OCI-LY7 (cell line): ENCODE results near the gene HSPB2. TPM values are rescaled to one million over a fixed set of nuclear protein-coding genes. Genes with fewer than 3 reads are reported as not detected.

Experiments
- BruUV-seq: library from RNA; stranded (reverse); fragments of 400-500 nt; replicated peaks from 2 replicates; lab custom pipeline; 2021; lab: Mats Ljungman, UMichigan
- CTCF ChIA-PET: fragments of 300-600 bp; sonication (Branson Sonifier 250); formaldehyde crosslinking; loops from one replicate; lab custom pipeline; 2022; ENCODE audit warnings: antibody characterized with exemption; ENCODE audit not compliant: unreplicated experiment; lab: Charles Lee
- POLR2A ChIA-PET: fragments of 300-600 bp; sonication (Branson Sonifier 250); formaldehyde crosslinking; loops from one replicate; lab custom pipeline; 2022; ENCODE audit warnings: antibody characterized with exemption; lab: Charles Lee
- DNase-seq: peaks from one replicate; pipeline ENCODE4 v3.0.0-alpha.2; 2015; ENCODE audit warnings: low spot score
- H2AFZ ChIP-seq: fragments of 200-600 bp; sonication (generic), shearing (Covaris generic); 2 replicates; pipeline ENCODE4 v1.6.1; 2014; ENCODE audit warnings: mild to moderate bottlenecking, antibody characterized with exemption, low read length, moderate library complexity
- H3K27ac ChIP-seq: fragments of 200-600 bp; sonication (generic); 2 replicates; pipeline ENCODE4 v1.5.1; 2014; ENCODE audit warnings: mixed run types, low read depth, mild to moderate bottlenecking, moderate library complexity, low read length, inconsistent platforms; ENCODE audit not compliant: poor library complexity, severe bottlenecking
- H3K36me3 ChIP-seq: fragments of 200-600 bp; sonication (generic); 2 replicates; pipeline ENCODE4 v1.6.1; 2014; ENCODE audit warnings: mild to moderate bottlenecking, antibody characterized with exemption, low read length, moderate library complexity, mixed read lengths; ENCODE audit not compliant: insufficient read depth
- H3K4me1 ChIP-seq: fragments of 200-600 bp; sonication (generic); 2 replicates; pipeline ENCODE4 v1.5.1; 2014; ENCODE audit warnings: mild to moderate bottlenecking, low read length; ENCODE audit not compliant: insufficient read depth, poor library complexity, severe bottlenecking
- H3K4me2 ChIP-seq: fragments of 200-600 bp; sonication (generic); 2 replicates; pipeline ENCODE4 v1.6.1; 2014; ENCODE audit warnings: mild to moderate bottlenecking, low read length
- H3K4me3 ChIP-seq: fragments of 200-600 bp; sonication (generic); 2 replicates; pipeline ENCODE4 v1.5.1; 2014; ENCODE audit warnings: mild to moderate bottlenecking, low read depth, low read length; ENCODE audit not compliant: poor library complexity, severe bottlenecking
- H3K79me2 ChIP-seq: fragments of 200-600 bp; sonication (generic); 2 replicates; pipeline ENCODE4 v1.6.1; 2016; ENCODE audit warnings: low read depth, mild to moderate bottlenecking, low read length, moderate library complexity, mixed read lengths; ENCODE audit not compliant: insufficient read depth
- H3K9me2 ChIP-seq: fragments of 200-600 bp; sonication (generic); 2 replicates; pipeline ENCODE4 v1.6.1; 2016; ENCODE audit warnings: mild to moderate bottlenecking, low read length, mixed read lengths; ENCODE audit not compliant: insufficient read depth
- H3K9me3 ChIP-seq: fragments of 200-600 bp; sonication (generic); 2 replicates; pipeline ENCODE4 v1.6.1; 2014; ENCODE audit warnings: mild to moderate bottlenecking, mixed run types, low read length, mixed read lengths
- H4K20me1 ChIP-seq: fragments of 200-600 bp; sonication (generic); 2 replicates; pipeline ENCODE4 v1.6.1; 2014; ENCODE audit warnings: mild to moderate bottlenecking, antibody characterized with exemption, low read length, moderate library complexity, mixed read lengths; ENCODE audit not compliant: insufficient read depth
- CTCF ChIP-seq: fragments of 200-600 bp; sonication (generic); conservative IDR thresholded peaks from 2 replicates; pipeline ENCODE4 v1.5.1; 2014; ENCODE audit warnings: mild to moderate bottlenecking, antibody characterized with exemption, low read length, moderate library complexity, mixed read lengths
- EZH2phosphoT487 ChIP-seq: fragments of 200-600 bp; sonication (generic); IDR thresholded peaks from 2 replicates; pipeline ENCODE4 v1.6.1; 2018; ENCODE audit warnings: low read depth, borderline replicate concordance, mild to moderate bottlenecking, mixed run types, antibody characterized with exemption, low read length, moderate library complexity, mixed read lengths
- intact Hi-C: fragments of 100-400 bp; cut with micrococcal nuclease; formaldehyde crosslinking; loops from one replicate; pipeline ENCODE4 v1.10.0; 2022; ENCODE audit not compliant: unreplicated experiment
- total RNA-seq, 2 experiments: library from RNA; depleted of rRNA in 1 of 2; stranded (reverse); fragments of >200 nt in 1 of 2; shearing (Covaris generic) in 1 of 2; gene quantifications; 2 replicates each; pipeline ENCODE4 v1.2.3, GENCODE V29; 2014 to 2022

Gene HSPB2
- total RNA-seq, 2 experiments from 2014 or later: not detected

- TF ChIP-seq EZH2phosphoT487 (no peak), CTCF (no peak)
Measured at GRCh38 chr11:111908639-111909305, 3.8 kb upstream of the HSPB2 start.

GRCh38 chr11:111909378-111909777, 3.2 kb upstream of the HSPB2 start:
- H3K36me3 ChIP-seq: no peaks in the 10 kb centered on the region
- TF ChIP-seq CTCF: no peak
- TF ChIP-seq EZH2phosphoT487: no peak
- H3K27ac ChIP-seq: no peak overlapping the region
- intact Hi-C loops: no loop called here
- H3K9me2 ChIP-seq: no peaks in the 10 kb centered on the region
- POLR2A ChIA-PET: interaction anchor here (0.7 to 1.0 kb wide), 3 partner anchors 16 to 28 kb away, joined by 3 to 4 read pairs (median 3); no protein-coding TSS in a partner anchor
- no peaks in the 10 kb centered on the region for H4K20me1 ChIP-seq
- no peaks in the 10 kb centered on the region for H3K4me1 ChIP-seq
- no peak overlapping the region for H3K4me2 ChIP-seq
- CTCF ChIA-PET: no interaction called here
- BruUV-seq: no TSS peak
- no peak overlapping the region for H2AFZ ChIP-seq
- no peak for DNase-seq
- no peak overlapping the region for H3K4me3 ChIP-seq
- no peaks in the 10 kb centered on the region for H3K79me2 ChIP-seq
- no peaks in the 10 kb centered on the region for H3K9me3 ChIP-seq

More at GRCh38 chr11:111908639-111909305, 3.8 kb upstream of the HSPB2 start:
- Histone ChIP-seq H3K4me3 (no peak overlapping the region), H3K9me3 (no peaks in the 10 kb centered on the region), H3K27ac (no peak overlapping the region), H3K36me3 (no peaks in the 10 kb centered on the region), H3K4me2 (no peak overlapping the region), H3K9me2 (no peaks in the 10 kb centered on the region), H3K4me1 (no peaks in the 10 kb centered on the region), H4K20me1 (no peaks in the 10 kb centered on the region), H3K79me2 (no peaks in the 10 kb centered on the region), H2AFZ (no peak overlapping the region)
- CTCF ChIA-PET: no interaction called here
- DNase-seq: no peak
- POLR2A ChIA-PET: interaction anchor here (0.7 to 1.4 kb wide), 6 partner anchors 11 to 29 kb away, joined by 3 to 4 read pairs (median 3); no protein-coding TSS in a partner anchor
- intact Hi-C loops: no loop called here
- no TSS peak for BruUV-seq
